Activated CD4-positive, alpha-beta T cell treated with anti-CD3 and anti-CD28 coated beads for 36 hours (primary cell): Measurements from ENCODE around the gene LRRC8A. TPM values are rescaled to one million over a fixed set of nuclear protein-coding genes. Genes with fewer than 3 reads are reported as not detected.
A peak's percentile ranks its signal among the peaks of the same experiment; 100 is the strongest.

Experiments used
- ATAC-seq: fragments of 200-7000 bp; cut with Tn5 transposase; one replicate; pipeline ENCODE4 v1.10.0; 2021; ENCODE audit warnings: mild to moderate bottlenecking, moderate library complexity
- CTCF ChIA-PET: fragments of 350-600 bp; sonication (Branson Sonifier 250); formaldehyde crosslinking; loops from one replicate; lab custom pipeline; 2021; ENCODE audit warnings: antibody characterized with exemption; lab: Charles Lee
- POLR2A ChIA-PET: fragments of 350-600 bp; sonication (Branson Sonifier 250); formaldehyde crosslinking; loops from one replicate; lab custom pipeline; 2021; ENCODE audit warnings: antibody characterized with exemption, inconsistent platforms; lab: Charles Lee
- DNase-seq: peaks from one replicate; pipeline ENCODE4 v3.0.0-alpha.2; 2020
- H3K27ac Mint-ChIP-seq: one replicate; pipeline ENCODE4 v1.8.0; 2021; ENCODE audit warnings: mixed read lengths
- H3K27me3 Mint-ChIP-seq: one replicate; pipeline ENCODE4 v1.8.0; 2021; ENCODE audit warnings: mixed read lengths
- H3K36me3 Mint-ChIP-seq: one replicate; pipeline ENCODE4 v1.8.0; 2021; ENCODE audit warnings: low read depth, mixed read lengths
- H3K4me1 Mint-ChIP-seq: one replicate; pipeline ENCODE4 v1.8.0; 2021; ENCODE audit warnings: mixed read lengths
- H3K4me3 Mint-ChIP-seq: one replicate; pipeline ENCODE4 v1.8.0; 2021; ENCODE audit warnings: mild to moderate bottlenecking, moderate library complexity, mixed read lengths
- H3K9me3 Mint-ChIP-seq: one replicate; pipeline ENCODE4 v1.8.0; 2021; ENCODE audit warnings: low read depth, mixed read lengths
- intact Hi-C, 2 experiments: fragments of 100-400 bp; cut with DNase I in 1 of 2; cut with micrococcal nuclease in 1 of 2; formaldehyde crosslinking; loops; one replicate each; pipeline versions ENCODE4 v1.14.2 to v1.15.1; 2022 to 2024; cut with DNase I, micrococcal nuclease
- total RNA-seq, 2 experiments: library from RNA; stranded (reverse); gene quantifications; one replicate each; pipeline ENCODE4 v1.2.3, GENCODE V29; 2021

The LRRC8A gene
- total RNA-seq, 2 experiments from 2014 or later: 14.9 to 15.5 TPM

DNA sequence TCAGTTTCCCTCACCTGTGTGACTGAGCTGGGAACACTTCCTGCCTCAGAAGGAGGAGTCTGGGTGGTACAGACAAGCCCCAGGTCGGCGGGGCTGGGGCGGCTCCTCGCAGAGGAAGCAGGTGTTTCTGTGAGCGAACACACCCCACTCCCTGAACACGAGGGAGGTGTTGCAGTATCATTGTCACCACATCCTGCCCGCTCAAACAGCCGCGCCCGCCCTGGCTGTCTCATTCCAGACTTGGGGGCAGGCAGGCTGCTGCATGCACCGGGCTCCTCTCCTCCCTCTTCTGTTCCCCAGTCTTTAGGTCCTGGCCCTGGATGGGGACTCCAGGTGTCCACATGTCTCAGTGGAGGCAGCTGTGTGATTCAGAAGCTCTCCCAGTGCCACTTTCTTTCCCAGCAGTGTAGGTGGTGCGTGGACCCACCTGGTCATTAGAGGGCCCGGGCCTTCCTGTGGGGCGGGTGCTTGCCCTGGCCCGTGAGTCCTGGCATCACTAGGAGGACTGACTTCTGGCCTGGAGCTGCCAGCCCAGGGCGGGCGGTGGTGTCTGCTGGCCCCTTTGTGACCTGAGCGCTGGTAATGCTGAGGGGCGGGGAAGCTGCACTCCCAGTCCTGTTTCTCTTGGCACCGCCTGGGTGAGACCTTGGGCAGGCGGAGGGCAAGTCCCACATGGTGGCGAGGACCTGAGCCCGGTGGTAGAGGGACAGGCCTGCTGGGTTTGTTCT lies 20.6 kb downstream of the LRRC8A start:
- Mint-ChIP-seq H3K27ac (peak overlapping the region; percentile 86), H3K27me3 (no peaks in the 10 kb centered on the region), H3K36me3 (peaks cover 8% of the 10 kb centered on the region), H3K9me3 (no peaks in the 10 kb centered on the region), H3K4me3 (peak overlapping the region; percentile 21), H3K4me1 (peaks cover 68% of the 10 kb centered on the region)
- POLR2A ChIA-PET: no interaction called here
- CTCF ChIA-PET: interaction anchor here (1.5 kb wide), 1 partner anchor 23 kb away, joined by 4 read pairs; no protein-coding TSS in a partner anchor
- intact Hi-C loops: loop anchor here (1.0 to 2.0 kb wide), 3 partner anchors 20 to 44 kb away; partner anchors contain the start of genes LRRC8A (in 2 of the 2), DOLK (in 1 of the 2) and NUP188 (in 1 of the 2)
- DNase-seq (peak; percentile 92), ATAC-seq (peak; percentile 86)

DNA sequence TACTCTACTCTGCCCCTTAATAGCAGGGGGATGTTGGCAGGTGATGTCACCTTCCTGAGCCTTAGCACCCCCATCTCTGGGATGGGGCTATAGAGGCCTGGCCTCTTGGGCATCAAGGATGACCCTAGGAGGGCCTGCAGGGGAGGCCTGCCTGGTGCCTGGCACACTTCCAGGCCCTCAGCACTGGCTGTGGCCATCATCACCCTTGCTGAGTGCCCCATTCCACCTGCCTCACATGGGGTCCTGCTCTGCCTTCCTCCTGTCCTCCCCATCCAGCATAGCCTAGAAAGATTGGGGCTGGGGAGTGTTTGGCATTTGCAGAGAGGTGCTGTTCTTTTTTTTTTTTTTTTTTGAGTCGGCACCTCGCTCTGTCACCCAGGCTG lies 21.1 kb downstream of the LRRC8A start:
- Mint-ChIP-seq H3K36me3 (peaks cover 12% of the 10 kb centered on the region), H3K4me1 (peaks cover 64% of the 10 kb centered on the region), H3K27ac (peak overlapping the region; percentile 86), H3K9me3 (no peaks in the 10 kb centered on the region), H3K27me3 (no peaks in the 10 kb centered on the region), H3K4me3 (peak overlapping the region; percentile 21)
- ChIA-PET POLR2A (interaction anchor here (1.1 kb wide), 1 partner anchor 7 kb away, joined by 3 read pairs; no protein-coding TSS in a partner anchor), CTCF (no interaction called here)
- DNase-seq (no peak), ATAC-seq (no peak)
- intact Hi-C loops: loop anchor here (2.0 kb wide), 2 partner anchors 20 to 44 kb away; partner anchors contain the start of genes DOLK (in 1 of the 2), LRRC8A (in 1 of the 2) and NUP188 (in 1 of the 2)

DNA sequence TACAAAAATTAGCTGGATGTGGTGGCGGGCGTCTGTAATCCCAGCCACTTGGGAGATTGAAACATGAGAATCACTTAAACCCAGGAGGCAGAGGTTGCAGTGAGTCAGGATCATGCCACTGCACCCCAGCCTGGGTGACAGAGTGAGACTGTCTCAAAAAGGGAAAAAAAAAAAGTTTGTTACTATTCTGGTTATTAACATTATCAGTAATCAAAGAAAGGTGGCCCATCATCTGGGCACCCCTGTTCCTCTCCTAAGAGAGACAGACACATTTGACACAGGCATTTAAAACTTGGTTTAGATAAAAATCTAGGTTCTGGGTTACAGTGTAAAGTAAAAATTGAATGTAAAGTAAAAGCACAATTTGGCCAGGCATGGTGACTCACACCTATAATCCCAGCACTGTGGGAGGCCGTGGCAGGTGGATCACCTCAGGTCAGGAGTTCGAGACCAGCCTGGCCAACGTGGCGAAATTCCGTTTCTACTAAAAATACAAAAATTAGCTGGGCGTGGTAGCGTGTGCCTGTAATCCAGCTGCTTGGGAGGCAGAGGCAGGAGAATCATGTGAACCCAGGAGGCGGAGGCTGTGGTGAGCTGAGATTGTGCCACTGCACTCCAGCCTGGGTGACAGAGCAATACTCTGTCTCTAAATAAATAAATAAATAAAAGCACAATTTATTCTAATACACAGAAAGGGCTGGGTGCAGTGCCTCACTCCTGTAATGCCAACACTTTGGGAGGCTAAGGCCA lies 22.1 kb downstream of the LRRC8A start:
- Mint-ChIP-seq H3K27me3 (no peaks in the 10 kb centered on the region), H3K36me3 (peaks cover 18% of the 10 kb centered on the region), H3K4me1 (peaks cover 57% of the 10 kb centered on the region), H3K4me3 (no peak overlapping the region), H3K9me3 (no peaks in the 10 kb centered on the region), H3K27ac (peak overlapping the region; percentile 86)
- ChIA-PET POLR2A (interaction anchor here (1.1 kb wide), 1 partner anchor 8 kb away, joined by 3 read pairs; no protein-coding TSS in a partner anchor), CTCF (no interaction called here)
- DNase-seq (peak; percentile 48), ATAC-seq (peak; percentile 16)
- intact Hi-C loops: loop anchor here (2.0 kb wide), 2 partner anchors 21 to 43 kb away; partner anchors contain the start of genes DOLK (in 1 of the 2), LRRC8A (in 1 of the 2) and NUP188 (in 1 of the 2)

DNA sequence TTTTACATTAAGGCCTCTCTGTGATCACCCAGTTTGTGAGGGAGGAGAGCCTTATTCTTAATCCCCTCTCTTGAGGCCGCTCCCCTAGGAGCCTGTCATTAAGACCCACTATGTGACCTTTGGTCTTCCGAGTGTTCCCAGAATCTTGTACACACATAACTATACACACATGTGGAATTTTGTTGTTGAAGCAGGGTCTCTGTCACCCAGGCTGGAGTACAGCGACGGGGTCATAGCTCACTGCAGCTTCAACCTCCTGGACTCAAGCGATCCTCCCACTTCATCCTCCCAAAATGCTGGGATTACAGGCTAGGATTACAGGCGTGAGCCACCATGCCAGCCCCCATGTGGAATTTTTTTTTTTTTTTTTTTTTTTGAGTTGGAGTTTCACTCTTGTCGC lies 24.0 kb downstream of the LRRC8A start:
- ATAC-seq: no peak
- peaks cover 21% of the 10 kb centered on the region for H3K36me3 Mint-ChIP-seq
- no peaks in the 10 kb centered on the region for H3K9me3 Mint-ChIP-seq
- H3K4me3 Mint-ChIP-seq: no peak overlapping the region
- H3K4me1 Mint-ChIP-seq: peaks cover 47% of the 10 kb centered on the region
- ChIA-PET CTCF (interaction anchor here (0.7 to 0.9 kb wide), 2 partner anchors 19 to 268 kb away, joined by 3 read pairs; no protein-coding TSS in a partner anchor), POLR2A (interaction anchor here (0.6 kb wide), 2 partner anchors 135 to 209 kb away, joined by 3 to 4 read pairs; no protein-coding TSS in a partner anchor)
- H3K27me3 Mint-ChIP-seq: no peaks in the 10 kb centered on the region
- no peak overlapping the region for H3K27ac Mint-ChIP-seq
- intact Hi-C loops: no loop called here
- no peak for DNase-seq

DNA sequence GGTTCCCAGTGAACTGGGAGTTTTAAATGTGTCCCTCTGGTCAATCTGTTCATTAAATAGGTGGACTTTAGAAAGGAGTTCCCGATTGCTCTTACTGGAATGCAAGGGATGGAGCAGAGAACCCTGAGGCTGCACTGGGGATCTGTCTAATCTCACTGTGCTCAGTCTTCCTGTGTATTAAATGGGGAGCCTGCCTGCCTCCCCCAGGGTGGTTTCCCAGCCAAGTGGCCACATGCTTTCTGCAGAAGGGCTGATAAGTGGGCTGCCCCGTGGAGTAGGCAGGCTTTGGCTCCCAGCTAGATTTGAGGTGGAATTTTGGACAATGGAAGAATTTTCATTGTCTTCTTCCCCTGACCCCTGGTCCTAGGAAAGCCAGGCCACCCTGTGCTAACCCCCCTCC lies 24.8 kb downstream of the LRRC8A start:
- DNase-seq: no peak
- POLR2A ChIA-PET: interaction anchor here (0.6 kb wide), 1 partner anchor 210 kb away, joined by 4 read pairs; no protein-coding TSS in a partner anchor
- no peak for ATAC-seq
- H3K27ac Mint-ChIP-seq: no peak overlapping the region
- no peak overlapping the region for H3K4me3 Mint-ChIP-seq
- peaks cover 51% of the 10 kb centered on the region for H3K4me1 Mint-ChIP-seq
- CTCF ChIA-PET: interaction anchor here (0.7 to 1.0 kb wide), 3 partner anchors 18 to 269 kb away, joined by 3 read pairs; no protein-coding TSS in a partner anchor
- intact Hi-C loops: no loop called here
- no peaks in the 10 kb centered on the region for H3K27me3 Mint-ChIP-seq
- peaks cover 21% of the 10 kb centered on the region for H3K36me3 Mint-ChIP-seq
- no peaks in the 10 kb centered on the region for H3K9me3 Mint-ChIP-seq

DNA sequence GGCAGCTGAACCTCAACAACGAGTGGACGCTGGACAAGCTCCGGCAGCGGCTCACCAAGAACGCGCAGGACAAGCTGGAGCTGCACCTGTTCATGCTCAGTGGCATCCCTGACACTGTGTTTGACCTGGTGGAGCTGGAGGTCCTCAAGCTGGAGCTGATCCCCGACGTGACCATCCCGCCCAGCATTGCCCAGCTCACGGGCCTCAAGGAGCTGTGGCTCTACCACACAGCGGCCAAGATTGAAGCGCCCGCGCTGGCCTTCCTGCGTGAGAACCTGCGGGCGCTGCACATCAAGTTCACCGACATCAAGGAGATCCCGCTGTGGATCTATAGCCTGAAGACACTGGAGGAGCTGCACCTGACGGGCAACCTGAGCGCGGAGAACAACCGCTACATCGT lies 26.4 kb downstream of the LRRC8A start:
- intact Hi-C loops: no loop called here
- H3K27ac Mint-ChIP-seq: no peak overlapping the region
- ChIA-PET POLR2A (interaction anchor here (0.6 kb wide), 1 partner anchor 8 kb away, joined by 3 read pairs; no protein-coding TSS in a partner anchor), CTCF (interaction anchor here (0.8 kb wide), 1 partner anchor 30 kb away, joined by 4 read pairs; no protein-coding TSS in a partner anchor)
- H3K9me3 Mint-ChIP-seq: no peaks in the 10 kb centered on the region
- peaks cover 51% of the 10 kb centered on the region for H3K4me1 Mint-ChIP-seq
- H3K36me3 Mint-ChIP-seq: peaks cover 33% of the 10 kb centered on the region
- ATAC-seq (no peak), DNase-seq (no peak)
- H3K27me3 Mint-ChIP-seq: no peaks in the 10 kb centered on the region
- H3K4me3 Mint-ChIP-seq: no peak overlapping the region

DNA sequence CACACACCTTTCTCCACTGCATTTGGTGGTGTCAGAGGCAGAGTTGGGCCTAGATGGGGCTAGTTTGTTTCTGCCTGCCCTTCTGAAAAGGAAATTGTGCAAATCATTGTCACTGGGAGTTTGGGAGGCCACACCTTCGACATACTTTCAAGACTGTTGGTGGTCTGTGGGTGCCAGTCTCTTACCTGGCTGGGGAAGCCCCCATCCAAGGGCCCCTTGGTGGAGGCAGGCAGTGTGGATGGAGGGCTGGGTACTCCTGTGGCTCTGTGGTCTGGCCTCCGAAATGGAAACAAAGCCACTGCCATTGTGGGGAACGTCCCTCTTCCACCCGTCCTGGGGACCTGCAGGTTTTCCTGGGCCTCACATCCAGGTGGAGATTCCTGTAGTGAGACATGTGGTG lies 27.9 kb downstream of the LRRC8A start:
- CTCF ChIA-PET: no interaction called here
- Mint-ChIP-seq H3K27me3 (no peaks in the 10 kb centered on the region), H3K36me3 (peaks cover 36% of the 10 kb centered on the region), H3K27ac (no peak overlapping the region), H3K9me3 (no peaks in the 10 kb centered on the region), H3K4me3 (no peak overlapping the region), H3K4me1 (peaks cover 53% of the 10 kb centered on the region)
- POLR2A ChIA-PET: interaction anchor here (1.1 kb wide), 1 partner anchor 36 kb away, joined by 3 read pairs; no protein-coding TSS in a partner anchor
- ATAC-seq (no peak), DNase-seq (no peak)
- intact Hi-C loops: no loop called here

DNA sequence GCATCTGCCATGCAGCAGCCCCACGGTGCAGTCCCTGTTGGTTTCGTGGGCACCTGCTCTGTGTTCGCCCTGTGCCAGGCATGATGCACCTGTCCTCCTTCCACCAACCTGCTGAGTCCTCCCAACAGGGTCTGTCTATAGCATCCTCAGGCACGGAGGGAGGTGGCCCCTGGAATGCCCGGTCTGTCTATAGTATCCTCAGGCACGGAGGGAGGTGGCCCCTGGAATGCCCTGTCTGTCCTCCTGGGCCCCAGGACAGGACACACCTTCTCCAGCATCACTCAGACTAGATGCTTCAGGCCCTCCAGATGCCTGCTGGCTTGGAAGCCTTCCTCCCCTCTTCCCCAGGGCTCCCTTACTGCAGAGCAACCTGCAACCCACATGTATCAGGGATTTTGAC lies 29.0 kb downstream of the LRRC8A start:
- no peak overlapping the region for H3K27ac Mint-ChIP-seq
- ATAC-seq (no peak), DNase-seq (no peak)
- H3K4me1 Mint-ChIP-seq: peaks cover 49% of the 10 kb centered on the region
- no peaks in the 10 kb centered on the region for H3K27me3 Mint-ChIP-seq
- ChIA-PET CTCF (no interaction called here), POLR2A (interaction anchor here (1.1 kb wide), 1 partner anchor 37 kb away, joined by 3 read pairs; no protein-coding TSS in a partner anchor)
- intact Hi-C loops: no loop called here
- H3K36me3 Mint-ChIP-seq: peaks cover 39% of the 10 kb centered on the region
- H3K4me3 Mint-ChIP-seq: no peak overlapping the region
- no peaks in the 10 kb centered on the region for H3K9me3 Mint-ChIP-seq

DNA sequence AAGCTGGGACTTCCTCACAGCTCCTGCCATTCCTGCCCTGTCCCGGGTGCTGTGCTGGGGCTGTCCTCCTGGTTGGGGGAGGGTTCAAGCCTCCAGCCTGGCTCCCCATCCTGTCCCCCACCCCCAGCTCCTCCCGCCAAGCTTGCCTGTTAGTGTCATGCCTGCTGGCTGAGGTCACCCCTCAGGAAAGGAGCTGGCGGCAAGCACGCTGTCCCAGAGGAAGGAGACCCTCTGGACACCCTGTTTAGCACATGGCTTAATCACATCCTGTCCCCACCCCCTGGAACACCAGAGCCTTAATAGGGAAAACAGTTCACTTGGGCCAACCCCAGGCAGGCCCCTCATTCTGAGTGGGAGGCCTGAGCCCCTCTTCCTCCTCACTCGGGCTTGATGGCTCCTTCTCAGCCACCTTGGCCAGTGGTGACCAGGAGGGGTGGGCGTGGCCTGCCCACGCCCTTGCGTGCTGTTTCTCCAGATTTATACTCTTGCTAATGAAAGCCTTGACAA lies 29.6 kb downstream of the LRRC8A start:
- intact Hi-C loops: no loop called here
- no peaks in the 10 kb centered on the region for H3K9me3 Mint-ChIP-seq
- ChIA-PET POLR2A (no interaction called here), CTCF (no interaction called here)
- H3K4me3 Mint-ChIP-seq: no peak overlapping the region
- H3K27me3 Mint-ChIP-seq: no peaks in the 10 kb centered on the region
- DNase-seq: no peak
- peaks cover 40% of the 10 kb centered on the region for H3K36me3 Mint-ChIP-seq
- H3K27ac Mint-ChIP-seq: no peak overlapping the region
- peaks cover 48% of the 10 kb centered on the region for H3K4me1 Mint-ChIP-seq
- ATAC-seq: no peak

DNA sequence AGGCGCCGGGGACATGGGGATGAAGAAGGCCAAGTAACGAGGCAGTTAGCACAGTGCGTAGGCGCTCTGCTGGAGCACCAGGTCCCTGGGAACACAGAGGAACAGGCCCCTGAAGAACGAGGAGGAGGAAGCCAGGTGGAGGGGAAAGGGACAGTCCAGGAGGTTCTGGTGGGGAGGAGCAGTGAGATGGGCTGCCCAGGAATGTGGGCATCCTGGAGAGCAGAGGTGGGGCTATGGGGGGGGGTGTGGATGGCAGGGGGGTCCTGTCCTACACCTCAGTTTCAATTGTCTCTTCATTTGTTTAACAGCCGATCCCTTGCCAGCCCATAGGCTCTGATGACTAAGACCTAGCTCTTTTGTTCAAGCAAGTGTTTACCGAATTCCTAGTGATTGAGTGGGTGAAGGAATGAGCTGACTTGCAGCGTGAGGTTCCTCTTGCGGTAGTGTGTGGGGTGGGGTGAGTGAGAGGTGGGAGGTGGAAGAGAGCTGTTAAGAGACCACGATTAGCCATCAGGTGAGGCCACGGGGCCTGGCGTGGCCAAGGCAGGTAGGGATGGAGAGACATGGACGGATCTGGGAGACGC lies 30.4 kb downstream of the LRRC8A start:
- Mint-ChIP-seq H3K4me3 (no peak overlapping the region), H3K27ac (peak overlapping the region; percentile 80), H3K9me3 (no peaks in the 10 kb centered on the region), H3K4me1 (peaks cover 47% of the 10 kb centered on the region), H3K36me3 (peaks cover 45% of the 10 kb centered on the region), H3K27me3 (no peaks in the 10 kb centered on the region)
- DNase-seq (peak; percentile 54), ATAC-seq (peak; percentile 66)
- POLR2A ChIA-PET: interaction anchor here (0.6 kb wide), 2 partner anchors 22 to 56 kb away, joined by 3 read pairs; no protein-coding TSS in a partner anchor
- CTCF ChIA-PET: interaction anchor here (0.9 kb wide), 1 partner anchor 13 kb away, joined by 3 read pairs; no protein-coding TSS in a partner anchor
- intact Hi-C loops: no loop called here
